Chondrocyte (in vitro differentiated cells): ENCODE measurements around the gene CCDC182. TPM values are rescaled to one million over a fixed set of nuclear protein-coding genes. Genes with fewer than 3 reads are reported as not detected.

Source experiments
- DNase-seq: peaks from one replicate; pipeline ENCODE4 v3.0.0; 2021; ENCODE audit warnings: mixed read lengths, low spot score
- H3K27ac Mint-ChIP-seq: one replicate; pipeline ENCODE4 v1.8.0; 2021; ENCODE audit warnings: mild to moderate bottlenecking, moderate library complexity, mixed read lengths; ENCODE audit not compliant: unreplicated experiment
- H3K27me3 Mint-ChIP-seq: 2 replicates; pipeline ENCODE4 v1.8.0; 2021; ENCODE audit warnings: low read depth, mixed read lengths
- H3K36me3 Mint-ChIP-seq: 2 replicates; pipeline ENCODE4 v1.8.0; 2021; ENCODE audit warnings: low read depth, mixed read lengths
- H3K4me1 Mint-ChIP-seq: 2 replicates; pipeline ENCODE4 v1.8.0; 2021; ENCODE audit warnings: low read depth, mild to moderate bottlenecking, mixed read lengths
- H3K4me3 Mint-ChIP-seq: one replicate; pipeline ENCODE4 v1.8.0; 2021; ENCODE audit warnings: mild to moderate bottlenecking, moderate library complexity, mixed read lengths; ENCODE audit not compliant: unreplicated experiment
- H3K9me3 Mint-ChIP-seq: 2 replicates; pipeline ENCODE4 v1.8.0; 2021; ENCODE audit warnings: low read depth, mixed read lengths
- total RNA-seq: library from RNA; stranded (reverse); gene quantifications from 3 replicates; pipeline ENCODE4 v1.2.1, GENCODE V29; 2021
- TF ChIP-seq, protein P1 (sequence below): fragments of 200-600 bp; sonication (generic); IDR thresholded peaks from 2 replicates; pipeline ENCODE4 v1.5.0; 2021; ENCODE audit warnings: antibody characterized with exemption, mild to moderate bottlenecking, moderate library complexity

The CCDC182 gene
- total RNA-seq, 1 donor from 2014 or later, result not detected

GRCh38 chr17:57727630-57728175 is 17.4 kb downstream of the CCDC182 start:
- Mint-ChIP-seq H3K4me1 (peaks cover 2% of the 10 kb centered on the region), H3K27ac (no peak overlapping the region), H3K4me3 (no peak overlapping the region), H3K9me3 (no peaks in the 10 kb centered on the region), H3K36me3 (no peaks in the 10 kb centered on the region), H3K27me3 (peaks cover 7% of the 10 kb centered on the region)
- no peak for DNase-seq
- TF ChIP-seq, protein P1, sequence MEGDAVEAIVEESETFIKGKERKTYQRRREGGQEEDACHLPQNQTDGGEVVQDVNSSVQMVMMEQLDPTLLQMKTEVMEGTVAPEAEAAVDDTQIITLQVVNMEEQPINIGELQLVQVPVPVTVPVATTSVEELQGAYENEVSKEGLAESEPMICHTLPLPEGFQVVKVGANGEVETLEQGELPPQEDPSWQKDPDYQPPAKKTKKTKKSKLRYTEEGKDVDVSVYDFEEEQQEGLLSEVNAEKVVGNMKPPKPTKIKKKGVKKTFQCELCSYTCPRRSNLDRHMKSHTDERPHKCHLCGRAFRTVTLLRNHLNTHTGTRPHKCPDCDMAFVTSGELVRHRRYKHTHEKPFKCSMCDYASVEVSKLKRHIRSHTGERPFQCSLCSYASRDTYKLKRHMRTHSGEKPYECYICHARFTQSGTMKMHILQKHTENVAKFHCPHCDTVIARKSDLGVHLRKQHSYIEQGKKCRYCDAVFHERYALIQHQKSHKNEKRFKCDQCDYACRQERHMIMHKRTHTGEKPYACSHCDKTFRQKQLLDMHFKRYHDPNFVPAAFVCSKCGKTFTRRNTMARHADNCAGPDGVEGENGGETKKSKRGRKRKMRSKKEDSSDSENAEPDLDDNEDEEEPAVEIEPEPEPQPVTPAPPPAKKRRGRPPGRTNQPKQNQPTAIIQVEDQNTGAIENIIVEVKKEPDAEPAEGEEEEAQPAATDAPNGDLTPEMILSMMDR, result no peak

DNA sequence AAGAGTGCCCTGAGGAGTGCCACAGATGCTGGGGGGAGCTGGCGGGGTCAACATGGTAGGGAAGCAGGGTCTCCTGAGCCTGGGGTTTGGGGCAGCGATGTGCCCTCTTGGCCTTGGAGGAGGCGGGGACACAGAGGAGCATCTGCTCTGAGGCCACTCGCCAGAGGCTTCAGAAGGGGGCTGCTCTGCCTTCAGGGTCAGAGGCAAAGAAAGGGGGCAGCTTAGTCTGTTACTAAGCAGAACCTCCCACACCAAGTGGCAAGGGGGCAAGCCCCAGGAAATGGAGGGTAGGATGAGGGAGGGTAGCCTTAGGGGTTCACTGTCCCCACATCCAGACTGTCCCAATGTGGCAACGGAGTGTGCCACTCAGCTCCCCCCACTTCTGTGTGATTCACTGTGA is 18.3 kb downstream of the CCDC182 start:
- Mint-ChIP-seq H3K9me3 (no peaks in the 10 kb centered on the region), H3K4me3 (no peak overlapping the region), H3K27ac (no peak overlapping the region), H3K27me3 (peaks cover 9% of the 10 kb centered on the region), H3K36me3 (no peaks in the 10 kb centered on the region), H3K4me1 (peaks cover 2% of the 10 kb centered on the region)
- DNase-seq, result no peak
- TF ChIP-seq, protein P1, result no peak

DNA sequence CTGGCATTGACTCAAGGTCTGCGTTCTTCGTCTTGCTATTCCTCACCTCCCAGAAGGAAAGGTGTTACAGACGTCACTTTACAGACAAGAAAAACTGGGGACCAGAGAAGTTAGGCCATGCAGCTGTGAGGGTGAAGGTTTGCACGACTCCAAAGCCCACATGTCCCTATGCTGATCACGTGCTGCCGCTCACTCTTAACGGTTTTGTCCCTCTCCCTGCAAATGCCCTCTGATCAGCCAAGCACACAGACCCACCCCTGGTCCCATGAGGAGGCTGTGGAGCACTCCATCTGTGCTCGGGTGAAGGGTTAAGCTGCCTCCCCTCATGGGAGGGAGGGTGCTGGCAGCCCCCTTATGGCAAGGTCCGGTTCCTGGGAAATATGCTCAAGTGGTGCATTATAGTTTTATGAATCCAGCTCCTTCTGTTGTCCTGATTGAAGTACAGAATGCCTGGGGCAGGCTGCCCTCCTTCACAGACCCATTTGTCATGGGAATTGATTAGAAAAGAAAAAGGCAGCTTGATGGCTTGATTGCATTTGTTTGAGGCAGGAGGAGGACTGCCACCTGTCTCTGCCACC is 18.8 kb downstream of the CCDC182 start:
- Mint-ChIP-seq H3K4me1 (peaks cover 2% of the 10 kb centered on the region), H3K27me3 (peaks cover 9% of the 10 kb centered on the region), H3K36me3 (no peaks in the 10 kb centered on the region), H3K9me3 (no peaks in the 10 kb centered on the region), H3K27ac (no peak overlapping the region), H3K4me3 (no peak overlapping the region)
- no peak for DNase-seq
- TF ChIP-seq, protein P1, result no peak

- Mint-ChIP-seq H3K36me3 (no peaks in the 10 kb centered on the region), H3K4me1 (peaks cover 2% of the 10 kb centered on the region), H3K9me3 (no peaks in the 10 kb centered on the region), H3K27ac (no peak overlapping the region), H3K27me3 (peaks cover 2% of the 10 kb centered on the region), H3K4me3 (no peak overlapping the region)
- DNase-seq, result no peak
- TF ChIP-seq, protein P1, result no peak
Measured at GRCh38 chr17:57724729-57725125, 20.4 kb downstream of the CCDC182 start.

DNA sequence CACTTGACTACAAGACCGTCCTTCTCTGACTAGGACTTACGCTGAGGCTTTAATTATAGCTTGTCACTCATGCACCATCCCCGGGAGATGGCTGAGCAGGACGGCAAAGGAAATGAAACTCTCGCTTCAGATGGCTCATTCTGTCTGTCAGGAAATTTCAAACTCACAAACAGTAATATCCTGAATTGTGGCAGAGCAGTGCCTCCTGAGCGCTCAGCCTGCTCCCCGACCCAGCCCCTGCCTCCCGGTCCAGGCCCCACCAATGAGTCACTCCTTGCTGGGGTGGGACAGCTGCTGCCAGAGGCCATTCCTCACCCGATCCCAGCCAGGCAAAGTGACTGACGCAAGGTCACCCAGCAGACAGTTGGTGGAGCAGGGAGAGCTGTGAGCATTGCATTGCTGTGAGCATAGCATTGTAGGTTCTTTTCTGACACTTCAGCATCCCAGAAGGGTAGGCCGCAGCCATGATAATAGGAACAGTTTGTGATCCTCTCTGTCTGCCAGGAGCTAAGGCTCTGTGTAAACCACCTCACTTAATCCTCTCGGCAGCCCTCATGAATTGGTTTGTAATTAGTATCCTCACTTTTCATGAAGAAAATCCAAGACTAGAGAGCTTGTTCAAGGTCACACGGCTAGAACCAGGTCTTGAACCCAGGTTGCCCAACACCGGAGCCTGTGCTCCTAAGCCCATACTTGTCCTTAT is 20.9 kb downstream of the CCDC182 start:
- TF ChIP-seq, protein P1, result no peak
- H3K27me3 Mint-ChIP-seq, result peaks cover 5% of the 10 kb centered on the region
- peaks cover 2% of the 10 kb centered on the region for H3K4me1 Mint-ChIP-seq
- H3K27ac Mint-ChIP-seq, result no peak overlapping the region
- no peaks in the 10 kb centered on the region for H3K36me3 Mint-ChIP-seq
- no peak overlapping the region for H3K4me3 Mint-ChIP-seq
- DNase-seq, result no peak
- no peaks in the 10 kb centered on the region for H3K9me3 Mint-ChIP-seq
